ENCODE results near the gene TLL2.

GRCh38 chr10:96460316-96460715 is 53.4 kb downstream of the TLL2 start:
- TF ChIP-seq ARNT (IDR thresholded peaks at IDR 0.05) (no peak), SUZ12 (IDR thresholded peaks at IDR 0.05) (no peak), TARDBP (IDR thresholded peaks at IDR 0.05) (no peak), CTBP1 (IDR thresholded peaks at IDR 0.05; ENCODE audit: borderline replicate concordance) (no peak), SP1 (IDR thresholded peaks at IDR 0.05) (no peak), PKNOX1 (IDR thresholded peaks at IDR 0.05) (no peak), FOXM1 (IDR thresholded peaks at IDR 0.05; ENCODE audit: borderline replicate concordance) (no peak), FOXA1 (IDR thresholded peaks at IDR 0.05) (no peak), ZNF384 (IDR thresholded peaks at IDR 0.05) (no peak), L3MBTL2 (conservative IDR thresholded peaks at IDR 0.05) (no peak), BHLHE40 (IDR thresholded peaks at IDR 0.05; ENCODE audit: borderline replicate concordance) (no peak), FOXK2 (IDR thresholded peaks at IDR 0.05) (no peak), LEF1 (IDR thresholded peaks at IDR 0.05; ENCODE audit: borderline replicate concordance) (no peak), HDGF (IDR thresholded peaks at IDR 0.05; ENCODE audit: borderline replicate concordance) (no peak)

Data from HEK293T (cell line).